H1 (cell line): ENCODE measurements around the gene ATP4A. TPM values are rescaled to one million over a fixed set of nuclear protein-coding genes. Genes with fewer than 3 reads are reported as not detected.

Experiments used
- CTCF ChIA-PET: fragments of 300-600 bp; sonication (Branson Sonifier 250); formaldehyde crosslinking; loops from one replicate; lab custom pipeline; 2021; ENCODE audit not compliant: partially characterized antibody; lab: Charles Lee
- POLR2A ChIA-PET: fragments of 300-600 bp; sonication (Branson Sonifier 250); formaldehyde crosslinking; loops from one replicate; lab custom pipeline; 2021; ENCODE audit warnings: inconsistent platforms; ENCODE audit not compliant: partially characterized antibody; lab: Charles Lee
- DNase-seq, 2 experiments: peaks; one replicate each; pipeline versions ENCODE4 v3.0.0 to v3.0.0-alpha.2; 2010 to 2022; ENCODE audit warnings: low spot score in 2 of 2, low read depth in 1 of 2, mixed read lengths in 1 of 2
- FAIRE-seq: peaks from 2 replicates; lab custom pipeline; 2011; peaks lifted over from hg19 to GRCh38; lab: Jason Lieb, UNC
- H2AFZ ChIP-seq: 2 replicates; pipeline ENCODE4 v1.8.1; 2012; ENCODE audit warnings: low read length, inconsistent platforms
- H2AK5ac ChIP-seq: 2 replicates; pipeline ENCODE4 v1.6.1; 2013; ENCODE audit warnings: low read depth, low read length
- H2BK120ac ChIP-seq: replicated peaks from 2 replicates; pipeline ENCODE3; 2013; ENCODE audit warnings: low read depth, low read length, inconsistent platforms
- H2BK12ac ChIP-seq: 2 replicates; pipeline ENCODE4 v1.6.1; 2013; ENCODE audit warnings: low read depth, low read length
- H2BK15ac ChIP-seq: 2 replicates; pipeline ENCODE4 v1.6.1; 2013; ENCODE audit warnings: low read length
- H2BK20ac ChIP-seq: 2 replicates; pipeline ENCODE4 v1.6.1; 2013; ENCODE audit warnings: low read length
- H2BK5ac ChIP-seq: 2 replicates; pipeline ENCODE4 v1.6.1; 2013; ENCODE audit warnings: low read depth, low read length
- H3K14ac ChIP-seq: 2 replicates; pipeline ENCODE4 v1.6.1; 2013; ENCODE audit warnings: inconsistent platforms; ENCODE audit not compliant: insufficient read length
- H3K18ac ChIP-seq: 2 replicates; pipeline ENCODE4 v1.6.1; 2013; ENCODE audit warnings: low read length; ENCODE audit errors: extremely low read depth
- H3K23ac ChIP-seq: 2 replicates; pipeline ENCODE4 v1.6.1; 2013; ENCODE audit warnings: inconsistent platforms; ENCODE audit not compliant: insufficient read length
- H3K23me2 ChIP-seq: 2 replicates; pipeline ENCODE4 v1.6.1; 2013; ENCODE audit warnings: low read depth, low read length
- H3K27ac ChIP-seq: 2 replicates; pipeline ENCODE4 v1.6.1; 2011; ENCODE audit warnings: low read depth, low read length, inconsistent platforms
- H3K27me3 ChIP-seq, 4 experiments: replicated peaks in 1 of 4; 1 replicate in 1 of 4; 2 replicates in 3 of 4; pipeline versions ENCODE4 v1.6.1 to v1.8.1; 2011 to 2013; ENCODE audit warnings: low read length in 3 of 4, mild to moderate bottlenecking in 3 of 4, inconsistent platforms in 2 of 4, mixed read lengths in 2 of 4, moderate library complexity in 1 of 4; ENCODE audit not compliant: control insufficient read depth in 3 of 4, insufficient read depth in 3 of 4; ENCODE audit errors: extremely low read depth in 1 of 4
- H3K36me3 ChIP-seq, 4 experiments: 2 replicates each; pipeline versions ENCODE4 v1.6.1 to v1.8.1; 2011 to 2013; ENCODE audit warnings: mild to moderate bottlenecking in 4 of 4, low read length in 3 of 4, moderate library complexity in 2 of 4, control low read depth in 1 of 4, inconsistent platforms in 1 of 4; ENCODE audit not compliant: insufficient read depth in 4 of 4, control insufficient read depth in 2 of 4
- H3K4ac ChIP-seq: replicated peaks from 2 replicates; pipeline ENCODE3; 2013; ENCODE audit warnings: low read length, low read depth, mixed read lengths, inconsistent platforms; ENCODE audit not compliant: insufficient read length
- H3K4me1 ChIP-seq, 4 experiments: replicated peaks in 1 of 4; 1 replicate in 1 of 4; 2 replicates in 3 of 4; pipeline versions ENCODE4 v1.6.1 to v1.8.1; 2011 to 2013; ENCODE audit warnings: low read length in 3 of 4, inconsistent platforms in 2 of 4, mixed read lengths in 1 of 4; ENCODE audit not compliant: insufficient read depth in 4 of 4, control insufficient read depth in 3 of 4
- H3K4me2 ChIP-seq, 2 experiments: 2 replicates each; pipeline versions ENCODE4 v1.6.1 to v1.8.1; 2011 to 2013; ENCODE audit warnings: low read depth in 2 of 2, low read length in 2 of 2, control low read depth in 1 of 2, inconsistent platforms in 1 of 2, mild to moderate bottlenecking in 1 of 2; ENCODE audit not compliant: insufficient read depth in 1 of 2
- H3K4me3 ChIP-seq, 4 experiments: fragments of 200-600, 300-600 bp in 1 of 4; sonication (generic), shearing (Covaris generic), sonication (Bioruptor Twin) in 1 of 4; 2 replicates each; pipeline versions ENCODE4 v1.5.1 to v1.8.1; 2011 to 2016; ENCODE audit warnings: low read length in 4 of 4, low read depth in 3 of 4, control low read depth in 2 of 4, inconsistent platforms in 2 of 4, mild to moderate bottlenecking in 2 of 4, mixed read lengths in 1 of 4, moderate library complexity in 1 of 4; ENCODE audit not compliant: insufficient read depth in 2 of 4; ENCODE audit errors: extremely low read depth in 1 of 4
- H3K56ac ChIP-seq: replicated peaks from 2 replicates; pipeline ENCODE3; 2013; ENCODE audit warnings: low read depth, mild to moderate bottlenecking, mixed read lengths, low read length, inconsistent platforms; ENCODE audit not compliant: insufficient read length
- H3K79me1 ChIP-seq: 2 replicates; pipeline ENCODE4 v1.6.1; 2013; ENCODE audit warnings: low read depth, low read length, control low read depth
- H3K79me2 ChIP-seq, 2 experiments: 2 replicates each; pipeline versions ENCODE4 v1.6.1 to v1.8.1; 2012 to 2013; ENCODE audit warnings: low read length in 2 of 2, mild to moderate bottlenecking in 2 of 2, inconsistent platforms in 1 of 2; ENCODE audit not compliant: insufficient read depth in 2 of 2, control insufficient read depth in 1 of 2
- H3K9ac ChIP-seq, 4 experiments: replicated peaks in 1 of 4; 1 replicate in 1 of 4; 2 replicates in 3 of 4; pipeline versions ENCODE4 v1.6.1 to v1.8.1; 2011 to 2013; ENCODE audit warnings: low read depth in 3 of 4, low read length in 3 of 4, control low read depth in 2 of 4, mild to moderate bottlenecking in 2 of 4, moderate library complexity in 2 of 4, inconsistent platforms in 1 of 4; ENCODE audit errors: extremely low read depth in 1 of 4
- H3K9me3 ChIP-seq, 2 experiments: 2 replicates each; pipeline versions ENCODE4 v1.6.1 to v1.8.1; 2012 to 2013; ENCODE audit warnings: mild to moderate bottlenecking in 2 of 2, moderate library complexity in 2 of 2, control low read depth in 1 of 2, inconsistent platforms in 1 of 2, low read depth in 1 of 2, low read length in 1 of 2, mixed read lengths in 1 of 2; ENCODE audit not compliant: insufficient read depth in 2 of 2
- H4K20me1 ChIP-seq, 2 experiments: replicated peaks in 1 of 2; 2 replicates each; pipeline versions ENCODE3 to v1.8.1; 2011 to 2013; ENCODE audit warnings: inconsistent platforms in 2 of 2, low read length in 2 of 2, mild to moderate bottlenecking in 1 of 2; ENCODE audit not compliant: insufficient read depth in 2 of 2, control insufficient read depth in 1 of 2
- H4K5ac ChIP-seq: 2 replicates; pipeline ENCODE4 v1.6.1; 2013; ENCODE audit warnings: low read length, low read depth, mixed read lengths, inconsistent platforms; ENCODE audit not compliant: insufficient read length
- H4K8ac ChIP-seq: 2 replicates; pipeline ENCODE4 v1.8.0; 2013; ENCODE audit warnings: mild to moderate bottlenecking, moderate library complexity, low read length, inconsistent platforms; ENCODE audit not compliant: insufficient read depth; ENCODE audit errors: extremely low read depth
- H4K91ac ChIP-seq: replicated peaks from 2 replicates; pipeline ENCODE3; 2013; ENCODE audit warnings: low read length, mixed read lengths, inconsistent platforms; ENCODE audit not compliant: insufficient read length
- ASH2L ChIP-seq: fragments of 200-600, 300-600 bp; sonication (generic); IDR thresholded peaks from one replicate; pipeline ENCODE4 v1.7.1; 2017; ENCODE audit warnings: low read length
- CBX8 ChIP-seq: fragments of 300-800, 300-1000 bp; sonication (generic); IDR thresholded peaks from 2 replicates; pipeline ENCODE4 v1.7.1; 2016; ENCODE audit warnings: low read depth, low read length, borderline replicate concordance
- CHD2 ChIP-seq: IDR thresholded peaks from 2 replicates; pipeline ENCODE4 v1.6.1; 2012; ENCODE audit warnings: low read length, improper control_type of control experiment
- EP300 ChIP-seq, 2 experiments: IDR thresholded peaks; 1 replicate in 1 of 2; 2 replicates in 1 of 2; pipeline ENCODE4 v1.6.1; 2011 to 2012; ENCODE audit warnings: low read depth in 2 of 2, low read length in 2 of 2, mild to moderate bottlenecking in 2 of 2, borderline replicate concordance in 1 of 2, inconsistent platforms in 1 of 2, moderate library complexity in 1 of 2
- GTF2F1 ChIP-seq: IDR thresholded peaks from 2 replicates; pipeline ENCODE4 v1.6.1; 2012; ENCODE audit warnings: low read depth, low read length, improper control_type of control experiment, borderline replicate concordance
- JUN ChIP-seq: IDR thresholded peaks from 2 replicates; pipeline ENCODE4 v1.6.1; 2011; ENCODE audit warnings: low read depth, mild to moderate bottlenecking, improper control_type of control experiment, low read length
- KDM1A ChIP-seq: fragments of 200-600, 300-600 bp; sonication (generic); IDR thresholded peaks from 2 replicates; pipeline ENCODE4 v1.7.1; 2016; ENCODE audit warnings: mild to moderate bottlenecking, low read length, borderline replicate concordance
- SAP30 ChIP-seq: fragments of 300-600 bp; sonication (generic); IDR thresholded peaks from 2 replicates; pipeline ENCODE4 v1.7.1; 2012; ENCODE audit warnings: low read length, moderate library complexity, mild to moderate bottlenecking, inconsistent platforms; ENCODE audit not compliant: insufficient read depth, insufficient replicate concordance
- TAF7 ChIP-seq: optimal IDR thresholded peaks from 2 replicates; pipeline ENCODE3; 2011; ENCODE audit warnings: low read depth, mild to moderate bottlenecking, inconsistent platforms, low read length, moderate library complexity, borderline replicate concordance
- TCF12 ChIP-seq: IDR thresholded peaks from 2 replicates; pipeline ENCODE4 v1.6.1; 2011; ENCODE audit warnings: low read depth, mild to moderate bottlenecking, low read length
- WGBS, 2 experiments: shearing (Covaris generic) in 1 of 2; methylation state at CpG; one replicate each; pipeline versions ENCODE4 v1.1.6 to v1.1.7; 2013 to 2015; ENCODE audit warnings: low lambda C conversion rate in 2 of 2, mixed read lengths in 2 of 2, inconsistent platforms in 1 of 2, low coverage in 1 of 2, missing lambda C conversion rate in 1 of 2; ENCODE audit not compliant: insufficient replicate concordance in 2 of 2, insufficient coverage in 1 of 2, insufficient read length in 1 of 2; ENCODE audit errors: extremely low coverage in 1 of 2, missing lambda C conversion rate in 1 of 2; 5-methylcytosine and 5-hydroxymethylcytosine counted together
- polyA plus RNA-seq, 7 experiments: library from polyadenylated mRNA; depleted of rRNA in 3 of 7; stranded (reverse) in 5 of 7; unstranded in 2 of 7; fragments of >200 nt in 5 of 7; fragments of 200-250 nt in 2 of 7; gene quantifications; 1 replicate in 5 of 7; 2 replicates in 1 of 7; 4 replicates in 1 of 7; pipeline versions ENCODE4 v1.2.1 to v1.2.3, GENCODE V29; 2011 to 2013; ENCODE audit warnings: missing spikeins in 2 of 7, mixed read lengths in 2 of 7
- total RNA-seq: library from RNA; stranded (reverse); fragmentation: NEBNext Ultra II Directional; extraction: Animal tissue kit (Norgen Biotek cat#: 25700); gene quantifications from 2 replicates; pipeline ENCODE4 v1.2.1, GENCODE V29; 2021

Gene ATP4A
- total and polyA plus RNA-seq, 2 of the 8 experiments (the other 6 are each of a cell fraction or from before 2014, with no cell fraction given): 0.50 to 1.2 TPM

DNA sequence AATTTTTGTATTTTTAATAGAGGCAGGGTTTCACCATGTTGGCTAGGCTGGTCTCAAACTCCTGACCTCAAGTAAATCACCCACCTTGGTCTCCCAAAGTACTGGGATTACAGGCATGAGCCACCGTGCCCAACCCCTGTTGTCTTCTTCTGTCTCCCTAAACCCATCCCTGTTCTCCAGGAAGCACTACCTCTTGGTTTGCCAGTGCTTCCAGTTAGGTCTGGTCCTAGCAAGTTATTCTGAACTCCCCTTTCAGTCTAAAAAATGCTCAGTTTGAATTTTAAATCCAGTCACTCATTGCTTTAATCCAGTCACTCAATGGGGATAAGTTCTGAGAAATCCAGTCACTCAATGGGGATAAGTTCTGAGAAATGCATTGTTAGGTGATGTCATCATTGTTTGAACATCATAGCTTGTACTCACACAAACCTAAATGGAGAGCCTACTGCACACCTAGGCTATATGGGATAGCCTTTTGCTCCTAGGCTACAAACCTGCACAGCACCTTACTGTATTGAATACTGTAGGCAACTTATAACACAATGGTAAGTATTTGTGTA is 8.0 kb upstream of the ATP4A start:
- Histone ChIP-seq H3K4me1 (peaks cover 0 to 4% (median 0%) of the 10 kb centered on the region in 4 experiments; a peak in 1 of 7 replicates), H3K14ac (no peak overlapping the region), H3K9me3 (peaks cover 11% of the 10 kb centered on the region in 2 experiments; a peak in 3 of 4 replicates), H3K23me2 (no peaks in the 10 kb centered on the region), H2BK5ac (no peak overlapping the region), H3K4ac (no peak overlapping the region), H3K27me3 (no peaks in the 10 kb centered on the region), H4K20me1 (no peaks in the 10 kb centered on the region), H2AFZ (no peak overlapping the region), H3K4me2 (no peak overlapping the region), H3K56ac (no peak overlapping the region), H2BK120ac (no peak overlapping the region), H4K5ac (no peak overlapping the region), H2BK20ac (no peak overlapping the region), H3K23ac (no peak overlapping the region), H4K91ac (no peak overlapping the region), H3K9ac (no peak overlapping the region), H2AK5ac (no peak overlapping the region), H3K79me2 (no peaks in the 10 kb centered on the region), H3K27ac (no peak overlapping the region), H3K79me1 (no peaks in the 10 kb centered on the region), H3K36me3 (no peaks in the 10 kb centered on the region), H2BK12ac (no peak overlapping the region), H3K18ac (no peak overlapping the region), H2BK15ac (no peak overlapping the region), H4K8ac (no peak overlapping the region), H3K4me3 (no peak overlapping the region)
- TF ChIP-seq EP300 (IDR thresholded peaks at IDR 0.05; ENCODE audit: borderline replicate concordance in 1 of 2, low read depth in 2 of 2, low read length in 2 of 2) (no peak), JUN (no peak), ASH2L (no peak), GTF2F1 (no peak), CBX8 (no peak), CHD2 (no peak), KDM1A (no peak), TCF12 (no peak), TAF7 (no peak), SAP30 (no peak)
- WGBS, 2 experiments: 90% methylated on average over 1 of the region's 1 CpG; no CpG with 5 or more reads in 1 of the 2 experiments
- no peak for DNase-seq
- POLR2A ChIA-PET: no interaction called here
- CTCF ChIA-PET: interaction anchor here (0.6 to 2.3 kb wide), 2 partner anchors 21 to 37 kb away, joined by 6 to 9 read pairs; no protein-coding TSS in a partner anchor
- no peak for FAIRE-seq
